Measurements from ENCODE around the gene SEC24C. TPM values are rescaled to one million over a fixed set of nuclear protein-coding genes. Genes with fewer than 3 reads are reported as not detected.
A peak's percentile ranks its signal among the peaks of the same experiment; 100 is the strongest.

Gene SEC24C
- polyA plus RNA-seq, 2 of the 4 experiments (the other 2 are of a cell fraction) = 54.3 to 84.7 TPM

GRCh38 chr10:73781548-73781878 is 37.3 kb downstream of the SEC24C start (continued):
- TF ChIP-seq REST (IDR thresholded peaks at IDR 0.05) = no peak
- no peak for TF ChIP-seq CBX2 (IDR thresholded peaks at IDR 0.05; ENCODE audit: borderline replicate concordance, low read depth)

- 2% methylated on average over 36 of the region's 57 CpGs for WGBS (ENCODE audit: missing lambda C conversion rate)
- ATAC-seq (peak; percentile 70 to 82), FAIRE-seq (no peak), DNase-seq (ENCODE audit: low read depth in 1 of 2, low spot score in 1 of 2) (peak; percentile 85 to 94)
- Histone ChIP-seq H3K9me3 (no peaks in the 10 kb centered on the region), H3K4me2 (peak within 1 kb of the TSS; percentile 94), H3K27ac (peak within 1 kb of the TSS; percentile 95 to 98), H3K4me3 (peak within 1 kb of the TSS; percentile 88), H3K4me1 (peaks cover 32% of the 10 kb centered on the region)
- ChIA-PET CTCF (interaction anchor here (0.7 to 3.1 kb wide), 6 partner anchors 9 to 101 kb away, joined by 3 to 11 read pairs (median 3); a partner anchor contains a TSS), POLR2A (interaction anchor here (0.5 to 1.8 kb wide), 7 partner anchors 9 to 370 kb away, joined by 3 to 24 read pairs (median 4); partner anchors contain the start of genes PPP3CB and SEC24C)
- TF ChIP-seq POLR2A (IDR thresholded peaks at IDR 0.05; ENCODE audit: low read length) (peak; percentile 83), RCOR1 (IDR thresholded peaks at IDR 0.05; ENCODE audit: low read depth, low read length) (no peak), FOSL2 (IDR thresholded peaks at IDR 0.05) (no peak), FOSL2 (CRISPR knock-in tag; IDR thresholded peaks at IDR 0.05) (no peak), TP53 (CRISPR knock-in tag; IDR thresholded peaks at IDR 0.05) (no peak), KDM1A (IDR thresholded peaks at IDR 0.05; ENCODE audit: low read depth) (no peak), KDM5A (IDR thresholded peaks at IDR 0.05) (peak; percentile 82), E2F6 (IDR thresholded peaks at IDR 0.05; ENCODE audit: borderline replicate concordance, low read depth) (0 out of 2 replicates have a peak, but pooled peaks have one; percentile 12), HOXB13 (CRISPR knock-in tag; IDR thresholded peaks at IDR 0.05; ENCODE audit: low read depth) (no peak), FOXS1 (CRISPR knock-in tag; IDR thresholded peaks at IDR 0.05) (no peak), RFX5 (IDR thresholded peaks at IDR 0.05) (0 out of 2 replicates have a peak, but pooled peaks have one; percentile 24), JUNB (IDR thresholded peaks at IDR 0.05) (no peak), GATA3 (IDR thresholded peaks at IDR 0.05; ENCODE audit: borderline replicate concordance) (no peak), HES2 (IDR thresholded peaks at IDR 0.05) (no peak), ELK1 (IDR thresholded peaks at IDR 0.05; ENCODE audit: low read depth, low read length) (no peak), NR3C1 (IDR thresholded peaks at IDR 0.05) (no peak), MYC (IDR thresholded peaks at IDR 0.05; ENCODE audit: borderline replicate concordance, low read length) (no peak), ATOH8 (CRISPR knock-in tag; IDR thresholded peaks at IDR 0.05; ENCODE audit: low read depth) (no peak), NFE2L2 (conservative IDR thresholded peaks at IDR 0.05; ENCODE audit: low read length) (no peak), ESRRA (IDR thresholded peaks at IDR 0.05; ENCODE audit: borderline replicate concordance, low read length) (no peak), PHF8 (IDR thresholded peaks at IDR 0.05; ENCODE audit: borderline replicate concordance, low read depth) (peak; percentile 55; the same call in 1 of the 2 replicates), NPAS2 (CRISPR knock-in tag; IDR thresholded peaks at IDR 0.05; ENCODE audit: borderline replicate concordance) (no peak), RARB (CRISPR knock-in tag; IDR thresholded peaks at IDR 0.05) (no peak), ZNF302 (CRISPR knock-in tag; IDR thresholded peaks at IDR 0.05) (no peak), JUN (IDR thresholded peaks at IDR 0.05) (peak; percentile 60 to 76; a peak in 4 of 5 replicates), MAFK (IDR thresholded peaks at IDR 0.05; ENCODE audit: partially characterized antibody) (no peak), HOXB5 (CRISPR knock-in tag; IDR thresholded peaks at IDR 0.05) (no peak), EHMT2 (IDR thresholded peaks at IDR 0.05; ENCODE audit: low read depth) (no peak), TFCP2L1 (CRISPR knock-in tag; IDR thresholded peaks at IDR 0.05) (no peak), HEYL (CRISPR knock-in tag; IDR thresholded peaks at IDR 0.05) (no peak), EHF (CRISPR knock-in tag; IDR thresholded peaks at IDR 0.05) (no peak)
These were observed 37.9 kb downstream of the SEC24C start, which contains the start of gene CHCHD1 for GRCh38 chr10:73781879-73782748. Gene CHCHD1, plus strand, starts transcription at chr10:73782048. Its CDS starts 28 bp downstream, at chr10:73782076.
